SK-N-MC (cell line): ENCODE results near the gene GLRA2.

Source experiments
- DNase-seq: peaks from one replicate; pipeline ENCODE4 v3.0.0-alpha.2; 2011; ENCODE audit warnings: low read depth, low spot score
- H3K27ac ChIP-seq: fragments of 200-600 bp; sonication (generic); 2 replicates; pipeline ENCODE4 v1.5.1; 2016; ENCODE audit warnings: mixed run types
- H3K36me3 ChIP-seq: fragments of 200-600 bp; sonication (generic); 2 replicates; pipeline ENCODE4 v1.6.1; 2017; ENCODE audit warnings: antibody characterized with exemption, low read length, mixed read lengths; ENCODE audit not compliant: insufficient read depth
- H3K4me3 ChIP-seq: fragments of 200-600 bp; sonication (generic); 2 replicates; pipeline ENCODE4 v1.5.1; 2016
- H3K9ac ChIP-seq: fragments of 200-600 bp; sonication (generic); 2 replicates; pipeline ENCODE4 v1.8.0; 2017; ENCODE audit warnings: mixed run types, mixed read lengths; ENCODE audit not compliant: insufficient read length
- H3K9me3 ChIP-seq: fragments of 200-600 bp; sonication (generic); 2 replicates; pipeline ENCODE4 v1.6.1; 2017; ENCODE audit warnings: low read depth, mild to moderate bottlenecking, antibody characterized with exemption, low read length, moderate library complexity, mixed read lengths
- EZH2 ChIP-seq: fragments of 200-600 bp; sonication (generic); IDR thresholded peaks from one replicate; pipeline ENCODE4 v1.6.1; 2017; ENCODE audit warnings: antibody characterized with exemption
- FOXP2 ChIP-seq: optimal IDR thresholded peaks from 2 replicates; pipeline ENCODE3; 2011; ENCODE audit warnings: mild to moderate bottlenecking, moderate library complexity; ENCODE audit not compliant: insufficient read depth; ENCODE audit errors: extremely low read length, control extremely low read depth
- POLR2AphosphoS5 ChIP-seq: IDR thresholded peaks from 2 replicates; pipeline ENCODE4 v1.6.1; 2012; ENCODE audit warnings: mild to moderate bottlenecking, low read depth, low read length, borderline replicate concordance

Gene GLRA2

GRCh38 chrX:14616301-14616700, 87.0 kb downstream of the GLRA2 start:
- no peak for DNase-seq
- Histone ChIP-seq H3K36me3 (no peaks in the 10 kb centered on the region), H3K9me3 (no peaks in the 10 kb centered on the region), H3K4me3 (no peak overlapping the region), H3K27ac (no peak overlapping the region), H3K9ac (no peak overlapping the region)
- TF ChIP-seq EZH2 = no peak
- TF ChIP-seq POLR2AphosphoS5 = no peak
- no peak for TF ChIP-seq FOXP2

- no peak overlapping the region for H3K27ac ChIP-seq
- no peaks in the 10 kb centered on the region for H3K36me3 ChIP-seq
- no peak for TF ChIP-seq POLR2AphosphoS5
- no peak for TF ChIP-seq FOXP2
- no peak for TF ChIP-seq EZH2
- no peak overlapping the region for H3K9ac ChIP-seq
- no peak for DNase-seq
- no peaks in the 10 kb centered on the region for H3K9me3 ChIP-seq
- H3K4me3 ChIP-seq = no peak overlapping the region
These were observed 87.5 kb downstream of the GLRA2 start for GRCh38 chrX:14616836-14617235.

GRCh38 chrX:14618177-14618965, 89.0 kb downstream of the GLRA2 start:
- Histone ChIP-seq H3K9ac (no peak overlapping the region), H3K4me3 (no peak overlapping the region), H3K9me3 (no peaks in the 10 kb centered on the region), H3K27ac (no peak overlapping the region), H3K36me3 (no peaks in the 10 kb centered on the region)
- TF ChIP-seq FOXP2 (no peak), POLR2AphosphoS5 (no peak), EZH2 (no peak)
- DNase-seq = no peak

- TF ChIP-seq FOXP2 (no peak), EZH2 (no peak)
- H3K9ac ChIP-seq = no peak overlapping the region
- H3K4me3 ChIP-seq = no peak overlapping the region
- no peak for DNase-seq
- no peak overlapping the region for H3K27ac ChIP-seq
- H3K9me3 ChIP-seq = no peaks in the 10 kb centered on the region
- no peaks in the 10 kb centered on the region for H3K36me3 ChIP-seq
These were observed 101.4 kb downstream of the GLRA2 start for GRCh38 chrX:14630733-14631132.

GRCh38 chrX:14641681-14642655, 112.6 kb downstream of the GLRA2 start:
- no peak for TF ChIP-seq FOXP2
- TF ChIP-seq EZH2 = no peak
- no peak for TF ChIP-seq POLR2AphosphoS5
- Histone ChIP-seq H3K36me3 (no peaks in the 10 kb centered on the region), H3K4me3 (no peak overlapping the region), H3K9me3 (no peaks in the 10 kb centered on the region), H3K27ac (no peak overlapping the region), H3K9ac (no peak overlapping the region)
- no peak for DNase-seq

- Histone ChIP-seq H3K4me3 (no peak overlapping the region), H3K27ac (no peak overlapping the region), H3K9me3 (no peaks in the 10 kb centered on the region), H3K36me3 (no peaks in the 10 kb centered on the region), H3K9ac (no peak overlapping the region)
- no peak for DNase-seq
- TF ChIP-seq FOXP2 (no peak), EZH2 (no peak), POLR2AphosphoS5 (no peak)
These were observed 131.6 kb downstream of the GLRA2 start for GRCh38 chrX:14660970-14661369.

GRCh38 chrX:14670819-14671218, 141.5 kb downstream of the GLRA2 start:
- no peak for TF ChIP-seq EZH2
- no peak for TF ChIP-seq POLR2AphosphoS5
- TF ChIP-seq FOXP2 = no peak
- Histone ChIP-seq H3K4me3 (no peak overlapping the region), H3K27ac (no peak overlapping the region), H3K36me3 (no peaks in the 10 kb centered on the region), H3K9ac (no peak overlapping the region), H3K9me3 (no peaks in the 10 kb centered on the region)
- no peak for DNase-seq

- no peaks in the 10 kb centered on the region for H3K9me3 ChIP-seq
- H3K9ac ChIP-seq = no peak overlapping the region
- no peak overlapping the region for H3K4me3 ChIP-seq
- TF ChIP-seq FOXP2 (no peak), POLR2AphosphoS5 (no peak), EZH2 (no peak)
- DNase-seq = no peak
- H3K36me3 ChIP-seq = no peaks in the 10 kb centered on the region
- H3K27ac ChIP-seq = no peak overlapping the region
These were observed 143.4 kb downstream of the GLRA2 start for GRCh38 chrX:14672611-14673172.
